ENCODE measurements around the gene KCNQ1.

GRCh38 chr11:2748814-2749554 lies 304.2 kb downstream of the KCNQ1 start:
- TF ChIP-seq FOXK1 (CRISPR knock-in tag; IDR thresholded peaks at IDR 0.05; ENCODE audit: borderline replicate concordance) (no peak), CREM (IDR thresholded peaks at IDR 0.05; ENCODE audit: low read depth) (no peak), RCOR1 (IDR thresholded peaks at IDR 0.05; ENCODE audit: borderline replicate concordance in 1 of 2, low read depth in 2 of 2, low read length in 2 of 2) (no peak), ZZZ3 (IDR thresholded peaks at IDR 0.05) (no peak), CTCF (IDR thresholded peaks at IDR 0.05 in 2 of 3, conservative IDR thresholded peaks at IDR 0.05 in 1 of 3; ENCODE audit: insufficient read depth in 2 of 3, low read depth in 1 of 3, low read length in 3 of 3) (no peak), MAFG (tag; conservative IDR thresholded peaks at IDR 0.05) (no peak), FOXA1 (IDR thresholded peaks at IDR 0.05; ENCODE audit: borderline replicate concordance) (no peak), SRSF3 (IDR thresholded peaks at IDR 0.05; ENCODE audit: insufficient read depth, low read length) (no peak), ZNF121 (CRISPR knock-in tag; conservative IDR thresholded peaks at IDR 0.05) (no peak), NFIC (IDR thresholded peaks at IDR 0.05) (no peak), EZH2 (IDR thresholded peaks at IDR 0.05; ENCODE audit: borderline replicate concordance, low read depth, low read length) (no peak), ATF4 (CRISPR knock-in tag; IDR thresholded peaks at IDR 0.05) (no peak)
